WTC11 (cell line): ENCODE results near the gene MYO16. TPM values are rescaled to one million over a fixed set of nuclear protein-coding genes. Genes with fewer than 3 reads are reported as not detected.

Experiments
- ATAC-seq: fragments of 200-7000 bp; cut with Tn5 transposase; 2 replicates; pipeline ENCODE4 v1.10.0; 2021; ENCODE audit warnings: mild to moderate bottlenecking, moderate library complexity
- CTCF ChIA-PET: fragments of 300-600 bp; sonication (Branson Sonifier 250); formaldehyde crosslinking; loops from one replicate; lab custom pipeline; 2021; ENCODE audit warnings: antibody characterized with exemption; lab: Charles Lee
- POLR2A ChIA-PET: fragments of 350-600 bp; sonication (Branson Sonifier 250); formaldehyde crosslinking; loops from one replicate; lab custom pipeline; 2021; ENCODE audit warnings: antibody characterized with exemption; lab: Charles Lee
- DNase-seq: peaks from one replicate; pipeline ENCODE4 v3.0.0; 2021; ENCODE audit warnings: low spot score
- H3K27ac Mint-ChIP-seq: 2 replicates; pipeline ENCODE4 v1.8.0; 2021; ENCODE audit warnings: mixed read lengths
- H3K27me3 Mint-ChIP-seq: 2 replicates; pipeline ENCODE4 v1.8.0; 2021; ENCODE audit warnings: low read depth, mild to moderate bottlenecking, moderate library complexity, mixed read lengths
- H3K36me3 Mint-ChIP-seq: 2 replicates; pipeline ENCODE4 v1.8.0; 2021; ENCODE audit warnings: mixed read lengths
- H3K4me1 Mint-ChIP-seq: 2 replicates; pipeline ENCODE4 v1.8.0; 2022; ENCODE audit warnings: mixed read lengths
- H3K4me3 Mint-ChIP-seq: 2 replicates; pipeline ENCODE4 v1.8.0; 2021; ENCODE audit warnings: mild to moderate bottlenecking, moderate library complexity, mixed read lengths
- H3K9me3 Mint-ChIP-seq: 2 replicates; pipeline ENCODE4 v1.8.0; 2021; ENCODE audit warnings: mixed read lengths
- ARID4B ChIP-seq: sonication (generic); formaldehyde crosslinking; IDR thresholded peaks from 2 replicates; pipeline ENCODE4 v1.8.0; 2023; ENCODE audit warnings: missing genetic modification reagents, mild to moderate bottlenecking, borderline replicate concordance
- ATF2 ChIP-seq: sonication (generic); formaldehyde crosslinking; IDR thresholded peaks from 2 replicates; pipeline ENCODE4 v1.8.1; 2022; ENCODE audit warnings: low read depth, missing genetic modification reagents, borderline replicate concordance
- ATF3 ChIP-seq: sonication (generic); formaldehyde crosslinking; conservative IDR thresholded peaks from 2 replicates; pipeline ENCODE4 v1.8.1; 2022; ENCODE audit warnings: mild to moderate bottlenecking, missing genetic modification reagents
- E2F5 ChIP-seq: sonication (generic); formaldehyde crosslinking; IDR thresholded peaks from 2 replicates; pipeline ENCODE4 v1.8.1; 2022; ENCODE audit warnings: mild to moderate bottlenecking, moderate library complexity, missing genetic modification reagents
- ERG ChIP-seq: fragments of 250-450 bp; sonication (Bioruptor Pico); IDR thresholded peaks from 2 replicates; pipeline ENCODE4 v1.8.0; 2021; ENCODE audit warnings: mild to moderate bottlenecking
- ETV6 ChIP-seq: sonication (generic); formaldehyde crosslinking; IDR thresholded peaks from 2 replicates; pipeline ENCODE4 v1.8.1; 2022; ENCODE audit warnings: mild to moderate bottlenecking, missing genetic modification reagents
- FOXK1 ChIP-seq: sonication (generic); formaldehyde crosslinking; IDR thresholded peaks from 2 replicates; pipeline ENCODE4 v1.8.0; 2022; ENCODE audit warnings: mild to moderate bottlenecking, moderate library complexity, missing genetic modification reagents
- GABPB1 ChIP-seq: sonication (generic); formaldehyde crosslinking; IDR thresholded peaks from 2 replicates; pipeline ENCODE4 v1.8.1; 2023; ENCODE audit warnings: mild to moderate bottlenecking, missing genetic modification reagents
- HMGA2 ChIP-seq: fragments of 250-450 bp; sonication (Bioruptor Pico); IDR thresholded peaks from 2 replicates; pipeline ENCODE4 v1.4.0; 2021; ENCODE audit warnings: mild to moderate bottlenecking, moderate library complexity
- JUN ChIP-seq: sonication (generic); formaldehyde crosslinking; IDR thresholded peaks from 2 replicates; pipeline ENCODE4 v1.8.0; 2023; ENCODE audit warnings: mild to moderate bottlenecking, missing genetic modification reagents
- MAX ChIP-seq: sonication (generic); formaldehyde crosslinking; IDR thresholded peaks from 2 replicates; pipeline ENCODE4 v1.8.0; 2022; ENCODE audit warnings: mild to moderate bottlenecking, missing genetic modification reagents
- MXD4 ChIP-seq: fragments of 250-450 bp; sonication (Bioruptor Pico); IDR thresholded peaks from 2 replicates; pipeline ENCODE4 v1.8.0; 2021; ENCODE audit warnings: mild to moderate bottlenecking, moderate library complexity, borderline replicate concordance
- NR1H2 ChIP-seq: sonication (generic); formaldehyde crosslinking; IDR thresholded peaks from 2 replicates; pipeline ENCODE4 v1.9.0; 2021; ENCODE audit warnings: mild to moderate bottlenecking, moderate library complexity, missing genetic modification reagents
- NR2C2 ChIP-seq: sonication (generic); formaldehyde crosslinking; IDR thresholded peaks from 2 replicates; pipeline ENCODE4 v1.8.0; 2022; ENCODE audit warnings: mild to moderate bottlenecking, missing genetic modification reagents
- PRDM15 ChIP-seq: sonication (generic); formaldehyde crosslinking; IDR thresholded peaks from 2 replicates; pipeline ENCODE4 v1.8.0; 2022; ENCODE audit warnings: missing genetic modification reagents
- TEAD1 ChIP-seq: sonication (generic); formaldehyde crosslinking; IDR thresholded peaks from 2 replicates; pipeline ENCODE4 v1.8.0; 2022; ENCODE audit warnings: mild to moderate bottlenecking, missing genetic modification reagents
- USF1 ChIP-seq: sonication (generic); formaldehyde crosslinking; IDR thresholded peaks from 2 replicates; pipeline ENCODE4 v1.8.0; 2022; ENCODE audit warnings: mild to moderate bottlenecking, missing genetic modification reagents
- ZBTB21 ChIP-seq: sonication (generic); formaldehyde crosslinking; IDR thresholded peaks from 2 replicates; pipeline ENCODE4 v1.8.1; 2023; ENCODE audit warnings: mild to moderate bottlenecking, missing genetic modification reagents, borderline replicate concordance
- ZMAT4 ChIP-seq: fragments of 250-450 bp; sonication (Bioruptor Pico); IDR thresholded peaks from 2 replicates; pipeline ENCODE4 v1.9.0; 2021; ENCODE audit warnings: mild to moderate bottlenecking
- ZNF423 ChIP-seq: fragments of 250-450 bp; sonication (Bioruptor Pico); IDR thresholded peaks from 2 replicates; pipeline ENCODE4 v2.1.2; 2022; ENCODE audit warnings: mild to moderate bottlenecking, moderate library complexity
- total RNA-seq: library from RNA; stranded (reverse); gene quantifications from 3 replicates; pipeline ENCODE4 v1.2.3, GENCODE V29; 2021

Gene MYO16
- total RNA-seq, 1 experiment from 2014 or later, result 0.09 TPM

GRCh38 chr13:108618233-108618632 lies 11.2 kb upstream of the MYO16 start (continued):
- TF ChIP-seq NR2C2 (CRISPR knock-in tag) (no peak), ZMAT4 (CRISPR knock-in tag) (no peak)
- TF ChIP-seq, all 79 proteins: peak for 3

- ChIA-PET POLR2A (no interaction called here), CTCF (no interaction called here)
- no peak for ATAC-seq
- peaks cover 6% of the 10 kb centered on the region for H3K36me3 Mint-ChIP-seq
- H3K4me3 Mint-ChIP-seq, result no peak overlapping the region
- peaks cover 25% of the 10 kb centered on the region for H3K9me3 Mint-ChIP-seq
- H3K4me1 Mint-ChIP-seq, result peaks cover 43% of the 10 kb centered on the region
- DNase-seq, result no peak
- no peak overlapping the region for H3K27ac Mint-ChIP-seq
- H3K27me3 Mint-ChIP-seq, result no peaks in the 10 kb centered on the region
- TF ChIP-seq ATF3 (CRISPR knock-in tag), result no peak
- TF ChIP-seq HMGA2 (CRISPR knock-in tag), result no peak
- no peak for TF ChIP-seq E2F5
- TF ChIP-seq GABPB1 (CRISPR knock-in tag), result no peak
- no peak for TF ChIP-seq ETV6 (CRISPR knock-in tag)
- TF ChIP-seq MAX, result no peak
- no peak for TF ChIP-seq ZBTB21 (CRISPR knock-in tag)
- no peak for TF ChIP-seq MXD4 (CRISPR knock-in tag)
- no peak for TF ChIP-seq NR1H2 (CRISPR knock-in tag)
- no peak for TF ChIP-seq ZNF423 (CRISPR knock-in tag)
- no peak for TF ChIP-seq PRDM15 (CRISPR knock-in tag)
- no peak for TF ChIP-seq TEAD1 (CRISPR knock-in tag)
- TF ChIP-seq FOXK1 (CRISPR knock-in tag), result no peak
- no peak for TF ChIP-seq USF1 (CRISPR knock-in tag)
- no peak for TF ChIP-seq ERG (CRISPR knock-in tag)
- no peak for TF ChIP-seq ARID4B
- no peak for TF ChIP-seq JUN (CRISPR knock-in tag)
- no peak for TF ChIP-seq ATF2 (CRISPR knock-in tag)
Measured at GRCh38 chr13:108621462-108621861, 7.9 kb upstream of the MYO16 start.
